M059J (cell line): ENCODE results near the gene AUTS2. TPM values are rescaled to one million over a fixed set of nuclear protein-coding genes. Genes with fewer than 3 reads are reported as not detected.

ENCODE experiments used
- DNase-seq: peaks from one replicate; pipeline ENCODE4 v3.0.0-alpha.2; 2012; ENCODE audit warnings: low read depth
- total RNA-seq: library from RNA; depleted of rRNA; stranded (reverse); fragments of >200 nt; shearing (Covaris generic); gene quantifications from 2 replicates; pipeline ENCODE4 v1.2.3, GENCODE V29; 2014

Gene AUTS2
- total RNA-seq, 1 experiment from 2014 or later: 6.9 TPM

DNA sequence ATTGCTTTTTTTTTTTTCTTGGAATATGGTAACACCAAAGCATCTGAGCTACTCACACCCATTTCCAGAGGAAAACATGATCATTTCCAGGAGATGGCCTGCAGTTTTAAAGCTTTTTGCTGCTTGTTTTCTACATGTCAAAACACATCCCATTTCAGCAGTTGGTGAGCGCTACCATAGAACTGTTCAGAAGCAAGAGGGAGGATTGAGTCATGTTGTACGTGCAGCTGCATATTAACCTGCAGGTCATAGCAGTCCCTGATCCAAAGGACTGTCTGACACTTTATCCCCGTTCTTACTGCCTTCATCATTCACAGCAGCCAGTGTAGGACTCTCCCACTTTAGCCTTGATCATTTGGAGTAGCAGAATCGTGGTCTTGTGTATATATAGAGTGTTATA lies 124.6 kb downstream of the AUTS2 start:
- DNase-seq: no peak

DNA sequence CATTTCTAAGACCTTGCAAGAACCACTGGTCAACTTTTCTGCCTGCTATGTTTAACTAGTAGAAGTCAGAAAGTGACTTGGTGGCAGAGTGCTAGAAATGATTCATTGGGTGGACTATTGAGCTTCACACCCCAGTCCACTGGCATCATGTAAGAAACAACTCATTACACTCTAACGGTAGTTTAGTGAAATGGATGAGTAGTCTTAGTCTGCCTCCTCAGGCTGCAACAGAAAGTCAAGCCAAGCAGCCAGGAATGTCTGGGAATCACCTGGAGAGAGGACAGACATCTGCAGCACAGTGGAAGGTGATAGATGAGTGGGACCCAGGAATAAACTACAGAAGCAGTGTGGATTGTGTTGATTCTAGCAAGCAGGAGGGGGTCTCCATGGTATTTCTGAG lies 125.4 kb downstream of the AUTS2 start:
- no peak for DNase-seq

DNA sequence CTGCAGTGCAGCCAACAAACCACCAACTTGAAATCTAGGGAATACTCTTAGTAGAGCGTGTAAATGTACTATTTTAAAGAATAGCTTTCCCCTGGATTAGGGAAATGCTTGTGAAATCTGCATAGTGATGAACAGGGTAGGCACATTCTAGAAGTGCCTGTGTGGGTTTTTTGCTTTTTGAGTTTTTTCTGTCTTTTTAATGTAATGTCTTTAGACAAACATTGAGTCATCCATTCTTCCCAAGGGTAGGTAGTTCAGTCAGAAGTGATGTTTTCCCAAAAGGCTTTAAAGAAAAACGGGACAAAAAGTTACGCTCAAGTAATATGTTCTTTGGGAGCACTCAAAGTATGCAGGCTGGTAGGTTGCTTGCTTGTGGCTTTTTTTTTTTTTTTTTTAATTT lies 130.0 kb downstream of the AUTS2 start:
- DNase-seq: no peak

DNA sequence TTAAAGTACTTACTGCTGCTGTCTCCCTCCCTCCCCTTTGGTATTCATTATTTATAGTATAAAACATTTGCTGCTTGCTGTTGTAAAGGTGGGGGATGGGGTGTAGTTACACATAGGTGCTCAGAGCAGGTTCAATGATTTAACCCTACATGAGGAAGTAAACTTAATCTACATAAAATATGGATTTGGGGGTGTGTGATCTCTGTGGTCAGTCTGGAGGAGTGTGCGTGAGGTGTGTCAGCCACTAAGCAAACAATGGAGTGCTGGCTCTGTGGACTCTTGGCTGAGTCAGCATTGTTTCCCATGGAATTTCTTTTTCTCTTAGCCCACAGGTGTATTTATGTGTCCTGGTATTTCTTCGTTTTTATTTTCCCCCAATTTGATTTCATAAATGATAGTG lies 133.9 kb downstream of the AUTS2 start:
- DNase-seq: no peak

DNA sequence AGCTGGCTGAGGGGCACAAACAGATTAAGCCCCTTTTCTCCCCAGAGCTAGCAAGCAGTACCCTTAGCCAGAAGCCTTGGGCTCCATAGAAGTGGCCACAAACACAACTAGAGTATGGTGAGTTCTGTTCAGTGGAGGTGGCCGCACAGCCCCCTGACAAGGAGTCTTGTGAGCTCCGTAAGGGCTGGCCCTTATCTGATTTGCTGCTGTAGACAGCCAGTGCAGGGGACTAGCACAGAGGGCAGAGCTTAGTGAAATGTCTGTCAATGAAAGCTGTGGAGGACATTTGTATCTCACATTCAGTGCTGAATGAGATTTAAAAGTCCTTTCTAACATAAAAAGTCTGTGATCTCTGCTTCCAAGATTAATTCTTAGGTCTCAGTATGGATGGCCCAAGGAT lies 137.3 kb downstream of the AUTS2 start:
- DNase-seq: no peak

DNA sequence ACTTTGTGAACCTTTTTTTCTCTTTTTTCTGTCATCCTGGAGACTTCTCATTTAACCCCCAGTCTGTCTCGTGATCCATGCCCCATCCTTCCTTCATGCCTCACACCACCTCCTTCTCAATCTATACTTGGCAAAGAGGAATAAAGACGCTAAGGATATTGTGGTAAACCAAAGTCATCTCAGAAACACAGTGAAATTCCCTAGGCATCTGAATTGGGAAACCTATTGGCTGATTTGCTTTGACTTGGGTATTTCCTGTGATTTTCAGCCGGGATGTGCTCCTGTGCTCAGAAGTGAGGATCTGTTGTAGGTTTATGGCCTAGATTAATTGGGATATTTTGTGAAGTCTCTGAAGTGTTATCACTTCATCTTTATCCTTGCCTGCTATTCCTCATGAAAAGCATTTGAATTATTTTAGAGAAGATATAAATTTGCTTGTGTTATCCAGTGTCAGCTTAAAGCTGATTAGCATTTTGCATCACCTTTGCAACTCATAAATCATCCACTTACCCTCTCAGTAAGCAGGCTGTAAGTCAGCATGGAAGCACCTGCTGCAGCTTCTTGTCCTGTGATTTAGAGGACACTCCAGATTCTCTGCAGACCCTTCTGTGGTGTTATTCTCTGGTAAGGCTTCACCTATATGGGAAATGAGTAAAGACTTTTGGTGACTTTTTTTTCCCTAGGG lies 138.0 kb downstream of the AUTS2 start:
- no peak for DNase-seq

DNA sequence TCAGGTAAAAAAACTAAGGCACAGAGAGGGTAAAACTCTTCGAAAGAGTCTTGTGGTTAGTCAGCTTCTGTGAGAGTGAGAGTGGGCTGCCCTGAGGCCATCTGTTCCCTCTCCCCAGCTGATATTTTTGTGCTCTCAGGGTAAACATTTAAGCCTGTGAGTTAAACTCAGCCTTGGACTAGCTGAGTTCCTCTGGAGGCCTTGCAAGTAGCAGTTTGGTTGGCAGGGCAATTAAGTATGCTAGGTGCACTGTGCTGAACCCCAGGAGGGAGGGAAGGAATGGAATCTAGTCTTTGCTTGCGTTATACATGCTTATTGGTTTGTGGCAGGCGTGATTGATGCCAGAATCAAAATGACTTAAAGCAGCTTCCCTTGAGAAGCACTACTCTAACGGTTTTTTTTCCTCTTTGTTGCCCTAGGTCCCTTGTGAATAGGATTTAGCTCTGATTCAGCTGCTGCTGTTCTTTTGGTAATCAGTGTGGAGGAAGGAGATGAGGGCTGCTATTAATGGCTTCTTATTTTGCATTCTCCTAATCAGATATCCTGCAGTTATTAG lies 140.2 kb downstream of the AUTS2 start:
- DNase-seq: peak; percentile 74

DNA sequence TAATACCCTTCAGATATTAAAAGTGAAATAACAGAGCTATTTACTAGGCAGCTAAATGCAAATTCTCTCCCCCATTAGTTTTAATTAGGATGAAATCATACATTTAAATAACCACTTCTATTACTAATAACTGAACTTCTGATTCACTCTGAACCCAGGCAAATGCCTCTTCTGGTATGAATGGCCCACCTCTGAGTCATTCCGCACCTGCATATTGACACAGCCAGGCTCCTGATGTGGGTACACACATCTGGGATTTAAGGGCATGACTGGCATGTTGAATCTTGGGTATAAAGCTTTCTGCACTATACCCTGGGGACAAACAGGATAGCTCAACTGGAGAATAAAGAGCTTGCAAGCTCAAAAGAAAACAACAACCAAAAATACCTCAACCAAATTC lies 140.9 kb downstream of the AUTS2 start:
- peak; percentile 31 for DNase-seq

DNA sequence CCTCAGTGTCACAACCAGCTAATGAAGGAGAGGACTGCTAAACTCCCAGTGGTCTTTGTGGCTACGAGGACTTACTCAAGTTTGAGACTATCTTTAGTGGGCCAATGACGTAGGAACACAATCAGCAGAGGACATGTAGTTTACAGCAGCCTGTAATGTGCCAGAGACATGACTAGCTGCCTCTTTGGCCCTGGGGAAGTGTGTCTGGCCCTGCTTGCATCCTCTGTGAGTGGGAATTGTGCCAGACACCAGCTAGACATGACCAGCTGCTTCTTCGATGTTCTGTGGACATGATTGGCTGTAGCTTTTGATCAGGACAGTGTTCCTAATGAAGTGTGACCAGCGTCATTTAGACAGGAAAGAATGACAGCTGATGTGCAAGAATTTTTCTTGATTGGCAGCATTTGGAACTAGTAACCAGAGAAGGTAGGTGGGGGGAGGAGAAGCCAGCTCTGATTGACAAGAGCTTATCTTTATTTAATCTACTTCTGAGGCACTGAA lies 141.7 kb downstream of the AUTS2 start:
- DNase-seq: peak; percentile 56

DNA sequence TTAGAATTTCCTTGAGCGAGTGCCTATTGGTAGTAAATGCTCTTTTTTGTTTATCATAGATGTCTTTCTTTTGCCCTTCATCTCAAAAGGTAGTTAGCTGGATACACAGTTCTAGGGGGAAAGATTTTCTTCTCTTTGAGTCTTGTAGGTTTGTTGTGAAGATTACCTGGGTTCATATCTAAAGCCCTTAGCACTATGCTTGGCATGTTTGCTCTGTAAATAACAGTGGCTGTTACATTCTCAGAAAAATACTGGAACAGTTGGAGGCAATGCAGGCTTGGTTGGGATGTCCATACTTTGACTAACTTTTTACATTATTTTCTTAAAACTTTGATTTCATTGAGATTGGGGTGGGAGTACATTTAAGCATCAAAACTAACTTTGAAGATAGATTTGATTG lies 144.0 kb downstream of the AUTS2 start:
- no peak for DNase-seq

DNA sequence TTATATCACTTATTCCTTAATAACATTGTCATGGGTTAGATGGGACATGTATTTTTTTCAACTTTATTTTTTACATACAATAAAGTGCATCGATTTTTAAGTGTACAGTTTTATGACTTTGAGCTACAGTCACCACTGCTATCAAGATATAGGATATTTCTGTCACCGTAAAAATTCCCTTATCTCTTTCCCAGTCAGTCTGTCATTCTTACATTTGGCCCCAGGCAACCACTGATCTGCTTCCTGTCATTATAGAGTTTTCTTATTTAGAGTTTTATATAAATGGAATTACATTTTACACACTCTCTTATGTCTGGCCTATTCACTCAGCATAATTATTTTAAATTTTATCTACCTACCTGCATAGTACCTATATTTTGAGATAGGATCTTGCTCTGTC lies 145.2 kb downstream of the AUTS2 start:
- no peak for DNase-seq

DNA sequence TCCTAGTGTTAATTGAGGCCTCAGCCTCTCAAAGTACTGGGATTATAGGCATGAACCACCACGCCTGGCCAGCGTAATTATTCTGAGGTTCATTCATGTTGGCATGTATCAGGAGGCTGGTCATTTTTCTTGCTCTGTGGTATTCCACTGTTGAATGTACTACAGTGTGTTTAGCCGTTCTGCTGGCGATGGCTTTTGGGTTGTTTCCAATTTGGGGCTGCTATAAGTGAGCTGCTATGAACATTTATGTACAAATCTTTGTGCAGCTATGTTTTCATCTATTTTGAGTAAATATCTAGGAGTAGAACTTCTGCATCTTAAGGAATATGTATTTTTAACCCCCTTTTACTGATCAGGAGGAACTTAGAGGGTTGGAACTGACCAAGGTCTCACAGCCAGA lies 145.8 kb downstream of the AUTS2 start:
- DNase-seq: no peak

DNA sequence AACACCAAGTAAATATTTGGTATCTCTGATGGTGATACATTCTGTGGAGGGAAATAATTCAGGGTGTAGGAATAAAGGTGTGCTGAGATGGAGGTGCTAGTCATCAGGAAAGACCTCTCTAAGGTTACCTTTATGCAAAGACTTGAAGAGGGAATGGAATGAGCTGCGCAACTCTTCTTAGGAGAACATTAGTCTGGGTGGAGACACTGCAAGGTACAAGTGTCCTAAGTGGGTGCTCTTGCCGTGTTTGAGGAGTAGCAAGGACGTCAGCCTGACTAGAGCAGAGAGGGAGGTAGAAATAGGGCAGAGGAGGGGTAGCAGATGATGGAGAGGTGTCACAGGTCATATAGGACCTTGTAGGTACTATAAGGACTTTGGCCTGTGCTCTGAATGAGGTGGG lies 148.1 kb downstream of the AUTS2 start:
- DNase-seq: no peak

DNA sequence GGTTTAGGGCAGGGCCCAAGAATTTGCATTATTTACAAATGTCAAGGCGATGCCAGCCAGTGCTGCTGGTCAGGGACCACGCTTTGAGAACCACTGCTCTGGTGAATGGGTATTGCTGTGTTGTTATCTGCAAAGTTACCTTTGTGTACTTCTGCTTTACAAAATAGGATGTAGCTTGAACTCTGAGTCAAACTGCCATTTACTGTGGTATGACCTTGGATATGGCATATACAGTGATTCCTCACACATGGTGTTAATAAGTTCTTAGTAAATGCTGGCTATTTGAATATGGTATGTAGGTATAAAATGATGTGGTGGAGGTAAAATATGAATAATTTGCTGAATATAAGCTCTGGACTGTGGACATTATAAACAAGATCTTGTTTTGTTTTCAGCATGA lies 148.9 kb downstream of the AUTS2 start:
- DNase-seq: no peak

DNA sequence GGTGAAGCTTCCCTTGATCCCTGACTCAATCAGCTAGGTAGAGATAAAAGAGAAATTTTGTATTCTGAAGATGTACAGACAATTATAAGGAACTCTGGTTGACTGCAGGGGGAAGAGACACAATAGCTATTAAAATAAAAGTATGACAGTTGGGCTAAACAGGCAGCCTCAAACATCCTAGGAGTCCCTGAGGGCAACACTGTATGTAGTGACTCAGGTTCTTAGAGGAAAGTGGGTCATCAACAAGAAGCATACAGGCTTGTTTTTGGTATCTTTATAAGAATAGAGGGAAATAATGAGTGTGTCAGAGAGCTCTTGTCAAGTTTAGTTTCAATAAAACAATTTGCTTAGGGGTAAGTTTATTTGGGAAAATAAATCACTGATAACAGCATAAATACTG lies 150.3 kb downstream of the AUTS2 start:
- DNase-seq: peak; percentile 69

DNA sequence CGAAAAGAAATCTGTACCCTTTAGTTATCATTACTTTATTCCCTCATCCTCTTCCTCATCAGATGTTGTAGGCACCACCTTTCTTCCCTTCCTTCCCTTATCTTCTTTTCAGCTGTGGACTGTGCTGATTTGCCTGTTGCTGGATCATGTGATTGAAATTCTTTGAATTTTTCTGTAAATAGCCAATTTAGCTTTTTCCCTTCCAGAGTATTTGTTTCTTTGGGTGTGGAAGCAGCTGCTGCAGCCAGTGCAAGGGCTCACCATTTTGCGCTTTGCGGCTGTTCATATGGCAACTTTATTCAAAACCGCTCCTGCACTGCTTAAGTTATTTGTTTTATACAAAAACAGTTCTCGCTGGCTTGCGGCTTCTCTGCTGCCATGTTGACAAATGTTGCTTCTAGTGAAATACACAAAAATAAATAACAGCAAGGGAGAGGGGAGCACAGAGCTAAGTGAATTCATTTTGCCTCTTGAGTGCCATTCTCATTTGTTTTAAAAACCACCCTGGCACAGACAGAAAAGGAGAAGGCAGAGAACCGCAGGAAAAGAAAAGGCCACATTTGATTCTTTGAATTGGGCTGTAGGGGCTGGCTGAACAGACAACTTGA lies 151.2 kb downstream of the AUTS2 start:
- DNase-seq: no peak

DNA sequence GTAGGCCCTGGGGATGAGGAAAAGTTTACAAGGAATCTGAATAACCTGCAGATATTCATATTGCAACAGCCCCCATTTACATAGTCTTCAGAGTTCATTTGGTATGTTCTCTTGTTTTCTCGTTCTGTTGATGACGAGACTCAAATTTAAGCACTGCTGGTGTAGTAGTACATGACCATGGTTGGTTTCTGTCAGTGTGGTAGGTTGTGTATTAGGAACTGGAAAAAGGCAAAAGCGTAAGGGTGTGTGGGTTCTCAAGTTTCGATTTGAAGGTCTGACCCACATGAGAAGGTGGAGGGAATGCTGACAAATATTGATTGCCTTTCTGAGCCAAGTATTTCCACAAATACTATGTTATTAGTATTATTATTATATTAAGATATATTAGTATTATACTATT lies 151.7 kb downstream of the AUTS2 start:
- DNase-seq: no peak

DNA sequence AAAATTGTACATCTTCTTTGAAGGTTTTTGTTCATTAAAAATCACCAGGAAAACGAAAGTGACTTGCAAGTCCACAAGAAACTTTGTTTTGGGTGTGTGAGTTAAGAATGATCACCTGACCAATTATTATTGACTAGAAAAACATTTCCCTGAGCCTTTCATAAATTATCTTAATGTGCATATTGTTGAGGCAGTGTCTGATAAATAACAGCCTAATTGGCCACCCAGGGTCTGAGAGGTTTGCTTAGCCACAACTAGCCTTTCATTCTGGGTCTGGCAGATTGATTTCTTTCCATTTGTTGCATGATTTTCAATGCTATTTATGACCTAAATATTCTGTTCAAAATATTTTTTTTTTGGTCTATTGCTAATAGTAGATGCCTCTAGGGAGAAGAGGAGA lies 152.8 kb downstream of the AUTS2 start:
- DNase-seq: no peak

DNA sequence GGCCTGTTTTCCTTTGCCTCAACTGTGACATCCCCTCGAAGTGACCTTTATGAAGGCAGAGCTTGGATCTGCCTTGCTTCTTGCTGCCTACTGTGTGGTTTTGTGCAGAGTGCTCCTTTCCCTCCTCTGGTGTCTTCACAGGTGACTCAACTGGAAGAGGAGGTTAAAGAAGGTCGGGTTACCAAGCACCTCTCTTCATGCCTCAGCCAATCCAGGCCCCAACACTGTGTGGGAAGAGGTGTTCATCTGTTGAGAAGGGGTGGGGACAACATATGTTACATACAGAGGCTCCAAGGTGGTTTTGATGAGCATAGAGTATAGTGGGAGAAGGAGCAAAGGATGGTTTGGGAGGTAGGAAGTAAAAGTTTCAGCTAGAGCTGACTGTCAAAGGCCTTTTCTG lies 155.7 kb downstream of the AUTS2 start:
- DNase-seq: no peak

DNA sequence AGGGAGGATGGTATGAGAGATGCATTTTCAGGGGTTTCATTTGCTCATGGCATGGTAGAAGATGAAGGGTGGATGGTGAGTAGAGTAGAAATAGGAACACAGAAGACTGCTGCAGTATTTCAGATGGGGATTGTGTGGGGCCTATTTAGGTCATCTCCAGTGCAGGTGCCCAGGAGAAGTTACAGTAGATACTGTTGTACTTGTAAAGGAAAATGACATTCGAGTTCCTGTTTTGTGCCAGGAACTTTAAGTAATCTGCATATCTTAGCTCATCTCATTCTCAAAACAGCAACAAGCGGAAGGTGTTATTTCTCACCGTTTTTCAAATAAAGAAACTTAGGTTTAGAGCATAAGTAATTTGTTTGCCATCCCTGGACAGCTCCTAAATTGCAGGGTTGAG lies 156.2 kb downstream of the AUTS2 start:
- no peak for DNase-seq

DNA sequence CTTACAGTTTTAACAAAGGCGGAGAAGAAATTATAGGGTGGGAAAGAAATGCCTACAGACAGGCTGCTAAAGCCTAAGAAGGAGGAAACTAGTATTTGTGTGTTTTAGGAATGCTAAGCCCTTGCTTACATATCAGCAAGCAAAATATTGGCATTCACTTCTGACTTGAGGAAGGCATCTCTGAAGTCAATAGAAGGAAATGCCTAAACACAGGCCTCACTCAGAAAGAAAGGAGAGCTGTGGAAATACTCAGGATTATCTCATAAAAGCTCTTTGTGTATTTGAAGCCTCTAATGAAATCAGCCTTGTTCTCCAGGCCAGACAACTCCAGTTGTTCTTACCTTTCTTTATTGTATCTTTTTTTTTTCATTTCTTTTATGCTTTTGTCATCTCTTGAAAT lies 158.0 kb downstream of the AUTS2 start:
- no peak for DNase-seq

DNA sequence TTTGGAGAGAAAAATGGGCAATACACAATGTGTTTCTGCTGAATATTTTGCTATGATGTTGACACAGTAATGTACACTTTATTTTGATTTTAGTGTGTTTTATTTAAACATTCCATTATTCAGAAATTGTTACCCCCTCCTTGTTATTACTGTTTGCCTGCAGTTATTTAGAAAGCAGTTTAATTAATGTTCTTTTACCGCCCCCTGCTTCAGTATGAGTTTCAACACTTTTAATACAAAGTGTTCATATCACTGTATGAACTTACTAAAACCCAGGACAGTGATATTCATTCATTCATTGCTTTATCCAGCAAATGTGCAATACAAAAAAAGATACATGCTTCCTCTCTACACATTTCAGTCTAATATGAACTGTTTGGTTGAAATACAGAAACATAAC lies 159.3 kb downstream of the AUTS2 start:
- no peak for DNase-seq

DNA sequence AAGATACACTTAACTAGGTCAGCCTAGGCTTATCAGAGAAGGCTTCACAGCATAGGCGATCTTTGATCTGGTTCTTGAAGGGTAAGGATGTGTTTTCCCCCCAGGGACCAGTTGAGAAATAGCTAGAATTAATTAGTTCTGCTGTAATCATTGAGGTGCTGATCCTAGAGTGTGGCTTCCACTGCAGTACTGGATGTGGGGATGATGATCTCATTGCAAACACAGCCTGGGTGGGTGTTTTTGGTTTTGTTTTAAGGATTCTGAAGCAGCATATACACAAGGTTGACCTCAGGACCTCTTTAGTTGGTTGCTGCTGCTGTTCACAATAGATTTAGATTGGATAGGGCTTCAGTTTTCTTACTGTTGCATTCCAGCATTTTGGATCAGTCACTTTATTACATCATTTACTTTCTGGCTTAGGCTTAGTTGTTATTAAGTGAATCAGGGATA lies 159.7 kb downstream of the AUTS2 start:
- DNase-seq: peak; percentile 40
